NCI-H1930 (cell line): Measurements from ENCODE around the gene LAMTOR2.

ENCODE experiments used
- DNase-seq, 2 experiments: peaks; one replicate each; lab custom pipeline; 2025; lab: John Stamatoyannopoulos, UW

Gene LAMTOR2

GRCh38 chr1:156099282-156099681 is 44.7 kb downstream of the LAMTOR2 start:
- no peak for DNase-seq

GRCh38 chr1:156100205-156100995 is 45.8 kb downstream of the LAMTOR2 start:
- no peak for DNase-seq

GRCh38 chr1:156101880-156102279 is 47.3 kb downstream of the LAMTOR2 start:
- DNase-seq = no peak

- DNase-seq = no peak
Observed at GRCh38 chr1:156102633-156103511, 48.3 kb downstream of the LAMTOR2 start.

- no peak for DNase-seq
Observed at GRCh38 chr1:156103521-156103947, 49.0 kb downstream of the LAMTOR2 start.

GRCh38 chr1:156104065-156104810 is 49.7 kb downstream of the LAMTOR2 start:
- DNase-seq = no peak

- no peak for DNase-seq
Observed at GRCh38 chr1:156104861-156105832, 50.6 kb downstream of the LAMTOR2 start.

- DNase-seq = no peak
Observed at GRCh38 chr1:156106624-156107488, 52.3 kb downstream of the LAMTOR2 start.

GRCh38 chr1:156108057-156108456 is 53.5 kb downstream of the LAMTOR2 start:
- no peak for DNase-seq
